K562 treated with DMSO at 1 percent for 12 hours (cell line): ENCODE data around the gene SIX1. TPM values are rescaled to one million over a fixed set of nuclear protein-coding genes. Genes with fewer than 3 reads are reported as not detected.

ENCODE experiments used
- total RNA-seq: library from RNA; unstranded; fragments of 300-600 nt; gene quantifications from 2 replicates; pipeline ENCODE4 v1.2.3, GENCODE V29; 2022; ENCODE audit not compliant: insufficient read depth

SIX1 gene
- 0.41 TPM in 1 of 2 replicates, not detected in the other for total RNA-seq

DNA sequence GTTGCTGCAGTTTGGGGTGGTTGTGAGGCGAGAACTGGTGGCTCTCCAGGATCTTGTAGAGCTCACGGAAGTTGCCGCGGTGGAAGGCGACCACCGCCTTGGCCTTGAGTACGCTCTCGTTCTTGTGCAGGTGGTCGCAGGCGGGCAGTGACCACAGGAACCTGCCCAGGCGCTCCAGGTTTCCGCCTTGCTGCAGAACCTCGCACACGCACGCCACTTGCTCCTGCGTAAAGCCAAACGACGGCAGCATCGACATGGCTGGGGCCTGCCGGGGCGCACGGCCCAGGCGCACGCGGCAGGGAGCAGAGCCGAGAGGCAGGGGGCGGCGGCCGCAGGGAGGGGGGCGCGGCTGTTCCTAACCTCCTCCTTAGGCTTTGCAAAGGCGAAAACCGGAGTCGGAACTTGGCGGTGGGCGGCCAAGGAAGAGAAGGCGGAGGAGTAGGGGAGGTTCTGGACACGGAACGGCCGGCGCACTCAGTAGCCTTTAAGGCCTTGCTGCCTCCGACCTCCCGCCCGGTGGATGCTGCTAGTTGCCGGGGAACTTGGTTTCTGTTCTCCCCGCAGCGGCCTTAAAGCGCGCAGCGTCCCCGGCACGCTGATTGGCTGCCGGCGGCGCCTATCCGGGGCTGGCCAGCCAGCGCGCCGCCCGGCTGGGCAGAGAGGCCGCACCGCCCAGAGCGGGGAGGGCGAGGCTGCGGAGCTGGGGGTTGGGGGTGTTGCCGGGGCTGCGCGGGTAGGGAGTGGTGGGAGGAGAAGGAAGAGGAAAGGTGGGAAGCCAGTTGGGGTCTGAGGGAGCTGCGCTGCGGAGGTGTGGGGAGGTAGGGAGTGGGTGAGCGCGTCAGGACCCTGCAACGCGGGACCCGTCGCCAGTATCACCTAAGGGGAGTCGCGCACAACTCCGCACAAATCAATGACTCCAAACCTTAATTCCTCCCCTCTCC, at the start of gene SIX1:
Gene SIX1, minus strand, starts transcription at position 544 of the 941 bp plus-strand sequence. Its CDS starts 288 bp downstream, at position 256.

Other genes with a start within 250 kb of the SIX1 start
- 0.57 TPM in 1 of 2 replicates, not detected in the other for gene C14orf39, start 163.4 kb downstream of the SIX1 start, total RNA-seq
- gene SIX6, start 140.3 kb downstream of the SIX1 start, total RNA-seq, result not detected in 2 replicates
- 0.64 and 4.9 TPM in 2 replicates for gene SIX4, start 74.9 kb upstream of the SIX1 start, total RNA-seq
- 25.4 and 31.0 TPM in 2 replicates for gene MNAT1, start 85.3 kb upstream of the SIX1 start, total RNA-seq